HG02973 (cell line): ENCODE data around the gene RABAC1.

ENCODE experiments used
- ATAC-seq: cut with Tn5 transposase; IDR thresholded peaks from one replicate; pipeline ENCODE4 v1.9.1; 2021; ENCODE audit warnings: moderate library complexity; ENCODE audit not compliant: unreplicated experiment

RABAC1 gene

DNA sequence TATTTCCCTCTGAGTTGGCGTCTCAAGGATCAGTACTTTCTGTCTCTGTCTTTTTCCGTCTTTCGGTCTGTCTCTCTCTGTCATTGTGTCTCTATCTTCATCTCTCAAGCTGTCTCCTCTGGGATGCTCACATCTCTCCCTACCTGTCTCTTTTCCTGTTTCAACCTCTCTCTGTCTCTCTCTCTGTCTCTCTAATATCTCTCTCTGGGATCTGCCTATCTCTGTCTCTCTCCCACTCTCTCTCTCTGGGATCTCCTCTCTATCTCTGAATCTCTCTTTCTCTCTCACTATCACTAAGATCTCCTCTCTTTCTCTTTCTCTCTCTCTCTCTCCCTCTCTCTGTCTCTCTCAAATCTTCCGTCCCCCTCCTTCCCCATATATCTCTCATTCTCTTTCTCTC, 30.9 kb upstream of the RABAC1 start:
- no peak for ATAC-seq

- no peak for ATAC-seq
Measured at GRCh38 chr19:41988947-41989346, 29.8 kb upstream of the RABAC1 start.

DNA sequence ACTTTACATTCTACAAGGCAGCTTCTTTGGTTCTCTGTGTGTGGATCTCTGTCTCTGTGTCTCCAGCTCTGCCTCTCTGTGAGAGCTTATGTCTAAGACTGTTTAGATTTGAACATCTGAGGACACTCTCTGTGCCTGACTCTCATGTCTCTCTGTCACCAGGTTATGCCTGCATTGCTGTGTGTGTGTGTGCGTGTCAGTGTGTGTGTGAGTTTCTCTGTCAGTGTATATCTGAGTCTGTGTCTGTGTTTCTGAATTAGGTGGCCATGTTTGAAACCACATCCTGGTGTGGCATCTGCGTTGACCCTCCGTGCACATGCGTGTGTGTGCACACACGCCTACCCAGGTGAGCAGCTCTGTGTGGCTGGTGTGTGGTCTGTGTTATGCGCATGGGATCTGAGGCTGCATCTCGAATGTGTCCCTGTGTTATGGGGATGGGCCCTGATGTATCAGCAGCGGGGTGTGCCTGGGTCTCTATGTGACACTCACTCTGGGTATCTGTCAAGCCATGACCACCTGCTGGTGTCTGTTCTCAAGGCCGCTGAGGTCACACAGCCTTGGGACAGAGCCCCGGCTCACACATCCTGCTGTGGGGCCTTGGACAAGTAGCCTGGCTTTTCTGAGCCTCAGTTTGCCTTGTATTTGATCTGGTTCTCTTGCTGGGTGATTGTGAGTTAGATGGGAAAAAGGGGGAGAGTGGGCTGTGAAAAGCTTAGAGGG, 28.2 kb upstream of the RABAC1 start:
- ATAC-seq, result no peak

DNA sequence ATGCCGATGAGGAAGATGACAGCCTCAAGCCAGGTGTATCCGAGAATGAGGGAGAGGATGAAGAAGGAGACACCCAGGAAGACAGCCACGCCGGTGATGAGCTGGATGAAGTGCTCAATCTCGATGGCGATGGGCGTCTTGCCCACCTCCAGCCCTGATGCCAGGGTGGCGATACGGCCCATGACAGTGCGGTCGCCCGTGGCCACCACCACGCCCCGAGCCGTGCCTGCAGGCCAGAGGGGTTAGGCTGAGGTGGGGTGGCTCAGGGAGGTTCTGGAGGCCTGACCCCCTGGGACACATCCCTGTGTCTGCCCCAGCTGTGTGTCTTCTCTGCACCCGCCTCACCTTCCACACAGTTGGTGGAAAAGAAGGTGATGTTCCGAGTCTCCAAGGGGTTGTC, 25.8 kb upstream of the RABAC1 start:
- no peak for ATAC-seq

- no peak for ATAC-seq
Measured at GRCh38 chr19:41981724-41982123, 22.6 kb upstream of the RABAC1 start.

GRCh38 chr19:41978470-41978869, 19.3 kb upstream of the RABAC1 start:
- no peak for ATAC-seq

GRCh38 chr19:41977916-41978315, 18.8 kb upstream of the RABAC1 start:
- no peak for ATAC-seq

DNA sequence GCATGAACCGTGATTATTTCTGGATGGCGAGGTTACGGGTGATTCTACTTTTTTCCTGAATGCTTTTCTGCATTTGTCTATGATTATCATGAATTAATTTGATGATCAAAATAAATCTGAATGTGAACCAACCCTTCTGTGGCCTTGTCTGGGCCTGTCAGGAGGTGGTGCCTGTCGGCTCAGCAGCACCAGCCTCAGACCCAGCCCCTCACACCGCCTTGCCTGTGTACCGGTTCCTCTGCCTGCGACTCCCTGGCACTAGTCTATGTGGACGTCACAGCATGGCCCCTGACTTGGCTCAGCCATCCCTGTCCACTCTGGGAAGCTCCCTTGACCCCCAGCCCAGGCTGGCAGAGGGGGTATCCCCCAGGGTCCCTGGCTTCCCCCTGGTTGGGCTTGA, 15.5 kb upstream of the RABAC1 start:
- ATAC-seq, result no peak

DNA sequence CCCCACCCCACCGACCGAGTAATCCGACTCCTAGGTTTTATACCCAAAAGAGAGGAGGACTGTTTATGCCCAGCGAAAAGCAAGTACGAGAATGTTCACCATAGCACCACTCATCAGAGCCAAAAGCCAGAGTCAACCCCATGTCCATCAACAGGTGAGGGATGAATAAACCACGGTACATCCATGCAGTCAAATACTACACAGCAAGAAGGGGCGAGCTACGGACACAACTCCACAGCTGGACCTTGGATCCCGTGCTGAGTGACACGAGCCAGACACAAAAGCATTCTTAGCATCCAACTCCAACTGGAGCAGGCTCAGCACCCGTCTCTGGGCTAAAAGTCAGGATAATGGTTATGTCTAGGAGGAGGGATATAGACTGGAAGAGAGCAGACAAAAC, 12.2 kb upstream of the RABAC1 start:
- ATAC-seq, result no peak

DNA sequence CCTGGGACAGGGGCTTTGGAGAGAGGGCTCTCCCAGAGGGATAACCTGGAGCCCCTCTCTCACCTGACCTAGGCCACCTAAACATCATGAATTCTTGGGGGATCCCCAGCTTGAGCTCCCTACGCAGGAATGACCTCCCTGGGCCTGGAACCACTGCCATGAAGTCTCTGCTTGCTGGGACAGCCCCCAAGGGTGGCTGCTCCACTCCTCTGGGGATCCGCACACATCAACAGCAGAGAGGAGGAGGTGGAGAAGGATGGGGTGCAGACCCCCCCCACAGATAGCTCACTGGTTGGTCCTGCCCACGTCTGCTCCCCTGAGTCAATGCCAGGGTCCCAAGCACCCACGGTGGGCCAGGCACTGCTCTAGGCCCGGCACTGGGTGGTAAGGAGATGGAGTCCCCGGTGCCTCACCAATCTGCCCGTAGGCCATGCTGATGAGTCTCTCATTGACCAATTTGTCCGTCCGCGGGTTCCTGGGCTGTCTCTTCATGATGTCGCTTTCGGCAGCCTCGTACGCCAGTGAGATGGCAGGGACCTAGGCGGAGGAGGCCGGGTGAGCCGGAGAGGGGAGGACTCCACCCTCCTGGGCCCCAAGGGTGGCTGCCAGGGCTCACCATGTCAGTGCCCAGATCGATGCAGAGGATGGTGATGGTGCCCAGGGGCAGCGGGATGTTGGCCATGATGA, 10.8 kb upstream of the RABAC1 start:
- ATAC-seq, result no peak

GRCh38 chr19:41968751-41969595, 9.9 kb upstream of the RABAC1 start:
- ATAC-seq, result no peak

DNA sequence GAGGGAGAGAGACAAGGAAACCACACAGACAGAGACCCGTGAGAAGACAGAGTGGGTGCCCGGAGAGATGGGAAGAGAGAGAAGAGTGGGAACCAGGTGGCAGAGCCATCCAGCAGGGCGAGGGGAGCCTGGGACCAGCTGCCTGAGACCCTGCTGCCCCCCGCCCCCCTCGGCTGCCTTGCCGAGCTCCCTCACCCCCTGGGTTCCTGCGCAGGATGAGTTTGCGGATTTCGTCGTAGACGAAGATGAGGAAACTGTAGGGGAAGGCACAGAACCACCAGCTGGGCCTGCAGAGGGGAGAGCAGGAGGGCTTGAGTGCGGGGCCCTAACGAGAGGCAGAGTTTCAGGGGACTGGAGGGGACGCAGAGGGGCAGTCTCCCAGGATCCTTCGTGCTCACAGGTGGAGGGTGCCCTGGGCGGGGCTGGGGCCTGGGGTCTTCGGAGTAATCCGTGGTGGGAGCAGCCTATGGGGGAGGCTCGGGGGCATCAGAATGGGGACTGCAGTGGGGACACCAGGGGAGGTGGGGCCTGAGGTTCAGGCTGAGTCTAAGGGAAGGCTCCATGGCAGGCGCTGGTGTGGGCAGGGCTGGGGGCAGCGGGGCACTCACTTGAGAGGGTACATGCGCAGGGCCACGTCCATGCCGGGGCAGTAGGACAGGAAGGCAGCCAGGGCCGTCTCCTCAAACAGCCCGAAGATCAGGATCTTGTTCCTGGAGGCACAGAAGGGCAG, 8.1 kb upstream of the RABAC1 start:
- ATAC-seq, result no peak

DNA sequence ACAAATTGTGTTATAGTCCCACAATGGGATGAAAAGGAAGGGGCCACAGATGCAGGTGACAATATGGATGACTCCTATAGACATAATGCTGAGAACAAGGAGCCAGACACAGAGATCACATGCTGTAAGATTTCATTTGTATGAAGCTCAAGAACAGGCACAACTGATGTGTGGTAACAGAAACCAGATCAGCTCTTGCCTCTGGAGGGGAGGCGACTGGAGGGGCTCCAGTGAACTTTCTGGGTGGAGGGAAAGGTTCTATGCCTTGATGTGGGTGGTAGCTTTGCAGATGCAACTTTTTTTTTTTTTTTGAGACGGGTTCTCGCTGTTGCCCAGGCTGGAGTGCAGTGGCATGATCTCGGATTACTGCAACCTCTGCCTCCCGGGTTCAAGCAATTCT, 6.0 kb upstream of the RABAC1 start:
- no peak for ATAC-seq

DNA sequence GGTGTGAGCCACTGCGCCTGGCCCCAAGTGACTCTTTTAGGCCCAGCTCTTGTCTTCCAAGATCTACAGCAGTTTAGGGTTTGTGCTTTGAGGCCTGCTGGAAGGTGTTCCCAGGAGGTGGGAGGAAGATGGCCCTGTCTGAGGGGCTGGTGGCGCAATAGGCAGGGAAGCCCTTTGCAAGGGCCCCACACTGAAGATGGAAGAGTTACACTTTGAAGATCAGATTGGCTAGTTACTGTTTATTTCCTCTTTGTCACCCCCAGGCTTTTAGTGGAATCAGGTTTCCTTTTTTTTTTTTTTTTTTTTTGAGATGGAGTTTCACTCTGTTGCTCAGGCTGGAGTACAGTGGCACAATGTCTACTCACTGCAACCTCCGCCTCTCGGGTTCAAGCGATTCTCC, 1.9 kb upstream of the RABAC1 start:
- no peak for ATAC-seq

DNA sequence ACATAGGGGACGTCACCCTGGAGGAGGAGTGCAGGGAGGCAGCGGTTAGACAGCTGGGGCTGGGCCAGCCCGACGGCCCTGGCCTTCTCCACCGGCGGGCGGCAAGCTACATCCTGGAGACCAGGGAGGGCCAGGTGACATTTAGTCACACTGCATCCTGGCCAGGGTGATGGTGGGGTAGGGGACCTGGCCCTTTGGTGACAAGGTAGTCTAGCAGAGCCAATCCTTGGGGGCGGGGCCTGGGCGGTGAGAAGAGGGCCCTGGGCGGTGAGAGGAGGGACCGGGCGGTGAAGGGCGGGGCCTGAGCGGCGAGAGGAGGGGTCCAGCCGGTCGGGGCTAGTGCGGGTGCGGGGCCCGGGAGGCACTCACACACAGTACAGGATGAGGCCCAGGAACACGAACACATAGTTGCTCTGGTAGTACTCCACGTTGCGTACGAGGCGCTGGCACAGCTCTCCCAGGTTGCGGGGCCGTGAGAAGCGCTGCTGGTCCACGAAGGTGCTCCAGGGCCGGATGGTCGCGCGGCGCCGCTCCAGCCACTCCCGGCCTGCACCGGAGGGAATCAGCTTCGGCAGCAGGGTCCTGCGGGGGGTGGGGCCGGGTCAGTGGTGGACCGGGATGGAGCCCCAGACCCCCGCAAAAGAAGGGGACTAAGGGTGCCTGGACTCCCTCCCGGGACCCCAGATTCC, 610 bp downstream of the RABAC1 start:
- ATAC-seq, result no peak

DNA sequence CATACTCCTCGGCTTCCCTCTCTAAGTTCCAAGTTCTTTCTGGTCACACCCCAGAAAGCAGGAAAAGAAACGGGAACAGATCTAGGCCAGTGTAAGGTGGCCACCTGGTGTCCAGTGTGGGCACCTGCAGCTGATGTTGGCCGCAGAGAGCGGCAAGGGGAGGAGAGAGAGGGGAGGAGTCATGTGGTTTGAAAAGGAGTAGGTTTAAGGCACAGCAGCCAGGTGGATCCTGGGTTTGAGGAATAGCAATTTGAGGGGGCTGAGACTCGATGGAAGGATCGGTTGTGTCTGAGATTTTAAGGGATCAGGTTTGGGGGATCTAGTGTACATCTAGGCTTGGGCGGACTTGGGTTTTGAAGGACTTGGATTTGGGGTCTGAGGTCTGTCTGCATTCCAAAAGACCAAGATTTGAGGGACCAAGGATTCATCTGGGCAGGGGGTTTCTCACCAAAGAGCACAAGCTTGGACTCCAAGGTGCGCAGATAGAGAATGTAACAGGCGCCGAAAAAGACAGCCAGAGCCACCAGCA, 1.2 kb downstream of the RABAC1 start:
- ATAC-seq, result no peak

DNA sequence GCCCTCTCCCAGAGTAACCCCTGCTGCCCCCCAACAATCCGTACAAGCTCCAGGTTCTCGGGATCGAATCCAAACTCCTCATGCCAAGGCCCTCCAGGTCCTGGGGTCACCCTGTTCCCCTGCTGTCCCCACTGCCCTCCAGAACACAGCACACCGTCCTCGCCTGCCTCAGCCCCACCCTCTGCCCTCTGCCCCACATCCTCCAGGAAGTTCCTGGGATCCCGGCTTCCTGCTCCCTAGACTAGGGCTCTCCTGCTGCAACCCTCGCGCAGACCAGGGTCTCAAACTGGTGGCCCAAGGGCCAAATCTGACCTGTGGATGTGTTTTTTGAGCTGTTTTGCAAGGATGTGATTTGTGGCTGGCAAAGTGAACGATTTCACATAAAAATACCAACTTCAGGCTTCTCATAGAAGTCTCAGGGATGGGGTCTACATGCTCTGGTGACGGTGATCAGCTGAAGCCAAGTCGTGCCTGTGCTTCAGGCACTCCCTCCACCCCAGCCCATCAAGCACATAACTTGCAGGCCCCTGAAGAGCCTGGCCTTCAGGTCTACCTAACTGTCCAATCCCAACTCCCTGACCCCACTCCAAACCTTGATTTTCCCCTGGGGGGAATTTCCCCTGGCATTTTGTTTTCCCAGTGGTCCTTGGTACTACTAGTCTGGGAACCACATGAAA, 1.8 kb downstream of the RABAC1 start:
- ATAC-seq, result no peak

GRCh38 chr19:41956621-41957020, 2.5 kb downstream of the RABAC1 start:
- no peak for ATAC-seq

DNA sequence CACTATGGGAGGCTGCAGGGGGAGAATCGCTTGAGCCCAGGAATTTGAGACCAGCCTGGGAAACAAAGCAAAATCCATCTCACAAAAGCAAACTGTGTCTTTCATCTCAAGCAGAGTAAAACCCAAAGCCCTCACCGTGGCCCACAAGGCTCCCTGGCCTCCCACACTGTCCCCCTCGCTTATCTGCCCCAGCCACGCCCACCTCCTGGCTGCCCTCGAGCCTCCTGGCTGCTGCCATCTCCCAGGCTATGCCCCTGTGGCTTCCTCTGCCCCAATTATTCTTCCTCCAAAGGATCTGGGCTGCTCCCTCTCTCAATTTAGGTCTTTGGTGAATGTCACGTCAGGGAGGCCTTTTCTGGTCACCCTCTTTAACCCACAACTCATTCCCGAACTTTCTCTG, 3.6 kb downstream of the RABAC1 start:
- no peak for ATAC-seq

- ATAC-seq, result no peak
Measured at GRCh38 chr19:41951686-41952172, 7.4 kb downstream of the RABAC1 start.
